Measurements from ENCODE around the gene ZNF629. TPM values are rescaled to one million over a fixed set of nuclear protein-coding genes. Genes with fewer than 3 reads are reported as not detected.

The ZNF629 gene
- total RNA-seq, 2 donors from 2014 or later = 0.28 to 0.48 TPM

GRCh38 chr16:30779596-30779995 lies 7.4 kb downstream of the ZNF629 start:
- Mint-ChIP-seq H3K4me1 (peaks cover 8% of the 10 kb centered on the region), H3K4me3 (no peak overlapping the region), H3K27ac (no peak overlapping the region), H3K9me3 (no peaks in the 10 kb centered on the region), H3K36me3 (ENCODE audit: low read depth) (peaks cover 13% of the 10 kb centered on the region), H3K27me3 (peaks cover 6% of the 10 kb centered on the region)
- ATAC-seq (replicated peaks) = no peak

- ATAC-seq (replicated peaks) = no peak
- Mint-ChIP-seq H3K4me3 (no peak overlapping the region), H3K27ac (no peak overlapping the region), H3K9me3 (no peaks in the 10 kb centered on the region), H3K36me3 (ENCODE audit: low read depth) (peaks cover 17% of the 10 kb centered on the region), H3K27me3 (peaks cover 6% of the 10 kb centered on the region), H3K4me1 (peaks cover 8% of the 10 kb centered on the region)
Measured at GRCh38 chr16:30778549-30779244, 8.3 kb downstream of the ZNF629 start.

- H3K27ac Mint-ChIP-seq = peak overlapping the region; percentile 22
- no peak for ATAC-seq (replicated peaks)
- peak overlapping the region; percentile 76 for H3K4me3 Mint-ChIP-seq
- H3K4me1 Mint-ChIP-seq = peaks cover 13% of the 10 kb centered on the region
- H3K36me3 Mint-ChIP-seq (ENCODE audit: low read depth) = peaks cover 24% of the 10 kb centered on the region
- H3K27me3 Mint-ChIP-seq = peaks cover 6% of the 10 kb centered on the region
- H3K9me3 Mint-ChIP-seq = no peaks in the 10 kb centered on the region
Measured at GRCh38 chr16:30777591-30778297, 9.3 kb downstream of the ZNF629 start.

- Mint-ChIP-seq H3K4me3 (peak overlapping the region; percentile 76), H3K27me3 (peaks cover 6% of the 10 kb centered on the region), H3K9me3 (no peaks in the 10 kb centered on the region), H3K36me3 (ENCODE audit: low read depth) (peaks cover 46% of the 10 kb centered on the region), H3K27ac (peak overlapping the region; percentile 28), H3K4me1 (peaks cover 17% of the 10 kb centered on the region)
- peak; percentile 73 for ATAC-seq (replicated peaks)
Measured at GRCh38 chr16:30775392-30776188, 11.4 kb downstream of the ZNF629 start.

GRCh38 chr16:30775131-30775391 lies 11.9 kb downstream of the ZNF629 start:
- no peak overlapping the region for H3K27ac Mint-ChIP-seq
- peaks cover 17% of the 10 kb centered on the region for H3K4me1 Mint-ChIP-seq
- no peak for ATAC-seq (replicated peaks)
- H3K4me3 Mint-ChIP-seq = peak overlapping the region; percentile 76
- peaks cover 51% of the 10 kb centered on the region for H3K36me3 Mint-ChIP-seq (ENCODE audit: low read depth)
- H3K9me3 Mint-ChIP-seq = no peaks in the 10 kb centered on the region
- H3K27me3 Mint-ChIP-seq = peaks cover 6% of the 10 kb centered on the region

- Mint-ChIP-seq H3K4me1 (peaks cover 17% of the 10 kb centered on the region), H3K36me3 (ENCODE audit: low read depth) (peaks cover 56% of the 10 kb centered on the region), H3K9me3 (no peaks in the 10 kb centered on the region), H3K27me3 (peaks cover 6% of the 10 kb centered on the region), H3K4me3 (peak overlapping the region; percentile 76), H3K27ac (no peak overlapping the region)
- no peak for ATAC-seq (replicated peaks)
Measured at GRCh38 chr16:30774367-30775130, 12.5 kb downstream of the ZNF629 start.

- no peak overlapping the region for H3K4me3 Mint-ChIP-seq
- no peak overlapping the region for H3K27ac Mint-ChIP-seq
- no peaks in the 10 kb centered on the region for H3K9me3 Mint-ChIP-seq
- ATAC-seq (replicated peaks) = no peak
- H3K27me3 Mint-ChIP-seq = peaks cover 6% of the 10 kb centered on the region
- peaks cover 64% of the 10 kb centered on the region for H3K36me3 Mint-ChIP-seq (ENCODE audit: low read depth)
- H3K4me1 Mint-ChIP-seq = peaks cover 17% of the 10 kb centered on the region
Measured at GRCh38 chr16:30773826-30774225, 13.2 kb downstream of the ZNF629 start.

GRCh38 chr16:30771726-30772125 lies 15.3 kb downstream of the ZNF629 start:
- Mint-ChIP-seq H3K4me1 (peaks cover 10% of the 10 kb centered on the region), H3K4me3 (no peak overlapping the region), H3K27ac (no peak overlapping the region), H3K9me3 (no peaks in the 10 kb centered on the region), H3K27me3 (no peaks in the 10 kb centered on the region), H3K36me3 (ENCODE audit: low read depth) (peaks cover 76% of the 10 kb centered on the region)
- no peak for ATAC-seq (replicated peaks)

- no peak overlapping the region for H3K4me3 Mint-ChIP-seq
- peaks cover 93% of the 10 kb centered on the region for H3K36me3 Mint-ChIP-seq (ENCODE audit: low read depth)
- no peak for ATAC-seq (replicated peaks)
- no peaks in the 10 kb centered on the region for H3K9me3 Mint-ChIP-seq
- no peak overlapping the region for H3K27ac Mint-ChIP-seq
- H3K4me1 Mint-ChIP-seq = peaks cover 9% of the 10 kb centered on the region
- H3K27me3 Mint-ChIP-seq = no peaks in the 10 kb centered on the region
Measured at GRCh38 chr16:30769379-30770089, 17.5 kb downstream of the ZNF629 start.

- H3K36me3 Mint-ChIP-seq (ENCODE audit: low read depth) = peaks cover 98% of the 10 kb centered on the region
- H3K27ac Mint-ChIP-seq = peak overlapping the region; percentile 33
- H3K4me1 Mint-ChIP-seq = peaks cover 11% of the 10 kb centered on the region
Measured at GRCh38 chr16:30768583-30769181, 18.3 kb downstream of the ZNF629 start.

GRCh38 chr16:30767767-30768465 lies 19.1 kb downstream of the ZNF629 start:
- no peak for ATAC-seq (replicated peaks)
- H3K9me3 Mint-ChIP-seq = no peaks in the 10 kb centered on the region
- peaks cover 100% of the 10 kb centered on the region for H3K36me3 Mint-ChIP-seq (ENCODE audit: low read depth)
- H3K4me1 Mint-ChIP-seq = peaks cover 11% of the 10 kb centered on the region
- H3K27me3 Mint-ChIP-seq = no peaks in the 10 kb centered on the region
- H3K4me3 Mint-ChIP-seq = no peak overlapping the region
- H3K27ac Mint-ChIP-seq = no peak overlapping the region

More at GRCh38 chr16:30768583-30769181, 18.3 kb downstream of the ZNF629 start:
- Mint-ChIP-seq H3K4me3 (no peak overlapping the region), H3K9me3 (no peaks in the 10 kb centered on the region), H3K27me3 (no peaks in the 10 kb centered on the region)
- no peak for ATAC-seq (replicated peaks)

- peaks cover 100% of the 10 kb centered on the region for H3K36me3 Mint-ChIP-seq (ENCODE audit: low read depth)
- H3K4me1 Mint-ChIP-seq = peaks cover 5% of the 10 kb centered on the region
Measured at GRCh38 chr16:30766933-30767284, 20.1 kb downstream of the ZNF629 start.

More at GRCh38 chr16:30766933-30767284, 20.1 kb downstream of the ZNF629 start:
- Mint-ChIP-seq H3K4me3 (no peak overlapping the region), H3K27me3 (no peaks in the 10 kb centered on the region), H3K27ac (no peak overlapping the region), H3K9me3 (no peaks in the 10 kb centered on the region)
- ATAC-seq (replicated peaks) = no peak
